ENCODE results near the gene PDXP. TPM values are rescaled to one million over a fixed set of nuclear protein-coding genes. Genes with fewer than 3 reads are reported as not detected.
A peak's percentile ranks its signal among the peaks of the same experiment; 100 is the strongest.

PDXP gene
- total and polyA plus RNA-seq, 9 of the 15 experiments (the other 6 are each of a cell fraction or from before 2014, with no cell fraction given), result 7.9 to 54.2 (median 38.8) TPM

DNA sequence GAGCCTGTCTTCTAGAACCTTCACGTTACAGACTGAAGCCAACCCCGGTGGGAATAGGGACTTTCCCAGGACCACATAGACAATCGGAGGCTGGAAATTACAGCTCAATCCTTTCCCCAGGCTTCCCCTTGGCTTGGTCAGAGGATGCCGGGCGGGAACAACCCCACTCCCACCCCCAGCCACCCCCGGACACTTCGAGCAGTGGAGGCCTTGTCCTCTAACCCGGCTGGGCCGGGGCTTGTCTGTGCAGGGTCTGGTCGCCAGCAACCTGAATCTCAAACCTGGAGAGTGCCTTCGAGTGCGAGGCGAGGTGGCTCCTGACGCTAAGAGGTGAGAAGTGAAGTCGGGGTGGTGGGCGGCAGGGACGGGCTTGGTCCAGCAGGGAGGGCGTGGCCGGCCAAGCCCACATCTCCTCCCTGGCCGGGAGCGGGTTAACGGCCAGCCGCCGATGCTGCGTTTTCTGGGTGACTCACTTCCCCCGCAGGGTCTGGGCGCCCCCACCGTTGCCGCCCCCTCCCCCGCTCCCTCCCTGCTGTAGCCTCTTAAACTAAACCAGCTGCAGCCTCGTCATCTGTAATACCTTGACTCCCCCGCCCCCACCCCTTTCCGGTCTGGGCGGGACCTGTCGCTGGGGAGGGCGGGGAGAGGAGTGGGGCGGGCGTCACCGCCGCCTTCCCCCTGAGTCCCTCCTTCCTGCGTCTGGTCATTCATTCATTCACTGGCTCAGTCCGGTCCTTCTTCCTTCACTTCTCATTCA is 18.4 kb downstream of the PDXP start (continued):
- no peak for TF ChIP-seq ZNF764 (CRISPR knock-in tag; IDR thresholded peaks at IDR 0.05; ENCODE audit: low read depth)
- no peak for TF ChIP-seq ZNF740 (CRISPR knock-in tag; IDR thresholded peaks at IDR 0.05)
- TF ChIP-seq ZNF740 (tag; IDR thresholded peaks at IDR 0.05), result no peak
- TF ChIP-seq PCBP2 (IDR thresholded peaks at IDR 0.05; ENCODE audit: low read depth, low read length, poor library complexity, severe bottlenecking), result no peak
- TF ChIP-seq DACH1 (IDR thresholded peaks at IDR 0.05; ENCODE audit: partially characterized antibody), result peak; percentile 79
- TF ChIP-seq RHOXF2B (CRISPR knock-in tag; conservative IDR thresholded peaks at IDR 0.05), result no peak
- TF ChIP-seq NFIC (IDR thresholded peaks at IDR 0.05), result no peak
- no peak for TF ChIP-seq TGIF2 (CRISPR knock-in tag; IDR thresholded peaks at IDR 0.05)
- TF ChIP-seq HSF4 (CRISPR knock-in tag; IDR thresholded peaks at IDR 0.05; ENCODE audit: borderline replicate concordance), result no peak
- TF ChIP-seq, protein P1, sequence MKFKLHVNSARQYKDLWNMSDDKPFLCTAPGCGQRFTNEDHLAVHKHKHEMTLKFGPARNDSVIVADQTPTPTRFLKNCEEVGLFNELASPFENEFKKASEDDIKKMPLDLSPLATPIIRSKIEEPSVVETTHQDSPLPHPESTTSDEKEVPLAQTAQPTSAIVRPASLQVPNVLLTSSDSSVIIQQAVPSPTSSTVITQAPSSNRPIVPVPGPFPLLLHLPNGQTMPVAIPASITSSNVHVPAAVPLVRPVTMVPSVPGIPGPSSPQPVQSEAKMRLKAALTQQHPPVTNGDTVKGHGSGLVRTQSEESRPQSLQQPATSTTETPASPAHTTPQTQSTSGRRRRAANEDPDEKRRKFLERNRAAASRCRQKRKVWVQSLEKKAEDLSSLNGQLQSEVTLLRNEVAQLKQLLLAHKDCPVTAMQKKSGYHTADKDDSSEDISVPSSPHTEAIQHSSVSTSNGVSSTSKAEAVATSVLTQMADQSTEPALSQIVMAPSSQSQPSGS (CRISPR knock-in tag; IDR thresholded peaks at IDR 0.05), result no peak
- TF ChIP-seq, protein P2, sequence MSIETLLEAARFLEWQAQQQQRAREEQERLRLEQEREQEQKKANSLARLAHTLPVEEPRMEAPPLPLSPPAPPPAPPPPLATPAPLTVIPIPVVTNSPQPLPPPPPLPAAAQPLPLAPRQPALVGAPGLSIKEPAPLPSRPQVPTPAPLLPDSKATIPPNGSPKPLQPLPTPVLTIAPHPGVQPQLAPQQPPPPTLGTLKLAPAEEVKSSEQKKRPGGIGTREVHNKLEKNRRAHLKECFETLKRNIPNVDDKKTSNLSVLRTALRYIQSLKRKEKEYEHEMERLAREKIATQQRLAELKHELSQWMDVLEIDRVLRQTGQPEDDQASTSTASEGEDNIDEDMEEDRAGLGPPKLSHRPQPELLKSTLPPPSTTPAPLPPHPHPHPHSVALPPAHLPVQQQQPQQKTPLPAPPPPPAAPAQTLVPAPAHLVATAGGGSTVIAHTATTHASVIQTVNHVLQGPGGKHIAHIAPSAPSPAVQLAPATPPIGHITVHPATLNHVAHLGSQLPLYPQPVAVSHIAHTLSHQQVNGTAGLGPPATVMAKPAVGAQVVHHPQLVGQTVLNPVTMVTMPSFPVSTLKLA (conservative IDR thresholded peaks at IDR 0.05), result peak; percentile 17 to 69; a peak in 3 of 4 replicates
- no peak for TF ChIP-seq RFX1 (IDR thresholded peaks at IDR 0.05)
- peak; percentile 60 for TF ChIP-seq EP400 (IDR thresholded peaks at IDR 0.05)
